WTC11 (cell line): ENCODE data around the gene ITM2C. TPM values are rescaled to one million over a fixed set of nuclear protein-coding genes. Genes with fewer than 3 reads are reported as not detected.

ENCODE experiments used
- AFF4 ChIP-seq: sonication (generic); formaldehyde crosslinking; IDR thresholded peaks from 2 replicates; pipeline ENCODE4 v1.8.1; 2023; ENCODE audit warnings: mild to moderate bottlenecking, missing genetic modification reagents, borderline replicate concordance
- AR ChIP-seq: fragments of 250-450 bp; sonication (Bioruptor Pico); IDR thresholded peaks from 2 replicates; pipeline ENCODE4 v1.9.0; 2021; ENCODE audit warnings: mild to moderate bottlenecking
- ATF6 ChIP-seq: sonication (generic); formaldehyde crosslinking; IDR thresholded peaks from 2 replicates; pipeline ENCODE4 v1.8.1; 2023; ENCODE audit warnings: mild to moderate bottlenecking, missing genetic modification reagents
- CBFB ChIP-seq: sonication (generic); formaldehyde crosslinking; IDR thresholded peaks from 2 replicates; pipeline ENCODE4 v1.8.1; 2022; ENCODE audit warnings: mild to moderate bottlenecking, low read depth, missing genetic modification reagents
- CREM ChIP-seq: sonication (generic); formaldehyde crosslinking; IDR thresholded peaks from 2 replicates; pipeline ENCODE4 v1.8.1; 2022; ENCODE audit warnings: mild to moderate bottlenecking, missing genetic modification reagents, moderate library complexity
- E2F1 ChIP-seq: sonication (generic); formaldehyde crosslinking; IDR thresholded peaks from 2 replicates; pipeline ENCODE4 v1.8.0; 2022; ENCODE audit warnings: mild to moderate bottlenecking, missing genetic modification reagents
- EMX1 ChIP-seq: fragments of 250-450 bp; sonication (Bioruptor Pico); IDR thresholded peaks from 2 replicates; pipeline ENCODE4 v1.8.0; 2021; ENCODE audit warnings: mild to moderate bottlenecking
- ETV6 ChIP-seq: sonication (generic); formaldehyde crosslinking; IDR thresholded peaks from 2 replicates; pipeline ENCODE4 v1.8.1; 2022; ENCODE audit warnings: mild to moderate bottlenecking, missing genetic modification reagents
- FOXK1 ChIP-seq: sonication (generic); formaldehyde crosslinking; IDR thresholded peaks from 2 replicates; pipeline ENCODE4 v1.8.0; 2022; ENCODE audit warnings: mild to moderate bottlenecking, moderate library complexity, missing genetic modification reagents
- GABPB1 ChIP-seq: sonication (generic); formaldehyde crosslinking; IDR thresholded peaks from 2 replicates; pipeline ENCODE4 v1.8.1; 2023; ENCODE audit warnings: mild to moderate bottlenecking, missing genetic modification reagents
- HMGA2 ChIP-seq: fragments of 250-450 bp; sonication (Bioruptor Pico); IDR thresholded peaks from 2 replicates; pipeline ENCODE4 v1.4.0; 2021; ENCODE audit warnings: mild to moderate bottlenecking, moderate library complexity
- KAT7 ChIP-seq: sonication (generic); formaldehyde crosslinking; IDR thresholded peaks from 2 replicates; pipeline ENCODE4 v1.8.1; 2023; ENCODE audit warnings: missing genetic modification reagents, mild to moderate bottlenecking, borderline replicate concordance
- MAX ChIP-seq: sonication (generic); formaldehyde crosslinking; IDR thresholded peaks from 2 replicates; pipeline ENCODE4 v1.8.0; 2022; ENCODE audit warnings: mild to moderate bottlenecking, missing genetic modification reagents
- MYBL2 ChIP-seq: sonication (generic); formaldehyde crosslinking; IDR thresholded peaks from 2 replicates; pipeline ENCODE4 v1.8.1; 2023; ENCODE audit warnings: mild to moderate bottlenecking, moderate library complexity, missing genetic modification reagents
- TEAD1 ChIP-seq: sonication (generic); formaldehyde crosslinking; IDR thresholded peaks from 2 replicates; pipeline ENCODE4 v1.8.0; 2022; ENCODE audit warnings: mild to moderate bottlenecking, missing genetic modification reagents
- ZBTB43 ChIP-seq: sonication (generic); formaldehyde crosslinking; IDR thresholded peaks from 2 replicates; pipeline ENCODE4 v1.8.1; 2023; ENCODE audit warnings: mild to moderate bottlenecking, missing genetic modification reagents
- ZNF423 ChIP-seq: fragments of 250-450 bp; sonication (Bioruptor Pico); IDR thresholded peaks from 2 replicates; pipeline ENCODE4 v2.1.2; 2022; ENCODE audit warnings: mild to moderate bottlenecking, moderate library complexity
- total RNA-seq: library from RNA; stranded (reverse); gene quantifications from 3 replicates; pipeline ENCODE4 v1.2.3, GENCODE V29; 2021

ITM2C gene
- total RNA-seq, 1 experiment from 2014 or later: 316 TPM

GRCh38 chr2:230902180-230902899 lies 37.6 kb downstream of the ITM2C start (continued):
- TF ChIP-seq ATF6: no peak
- TF ChIP-seq HMGA2 (CRISPR knock-in tag): no peak
- TF ChIP-seq E2F1 (CRISPR knock-in tag): no peak
- peak; percentile 60 for TF ChIP-seq TEAD1
- no peak for TF ChIP-seq CBFB (CRISPR knock-in tag)
- TF ChIP-seq KAT7: no peak
- TF ChIP-seq CREM (CRISPR knock-in tag): 0 out of 2 replicates have a peak, but pooled peaks have one; percentile 45
- no peak for TF ChIP-seq AR
- TF ChIP-seq FOXK1 (CRISPR knock-in tag): peak; percentile 48; the same call in 1 of the 2 replicates
- no peak for TF ChIP-seq GABPB1 (CRISPR knock-in tag)
- TF ChIP-seq EMX1: peak; percentile 58; the same call in 1 of the 2 replicates
- TF ChIP-seq ZBTB43 (CRISPR knock-in tag): no peak
- TF ChIP-seq ETV6 (CRISPR knock-in tag): peak; percentile 81; the same call in 1 of the 2 replicates
- TF ChIP-seq AFF4 (CRISPR knock-in tag): peak; percentile 38; the same call in 1 of the 2 replicates
- TF ChIP-seq ZNF423 (CRISPR knock-in tag): peak; percentile 62; the same call in 1 of the 2 replicates
- TF ChIP-seq MAX (CRISPR knock-in tag): peak; percentile 60; the same call in 1 of the 2 replicates
- TF ChIP-seq MYBL2: no peak
